GM10847 (cell line): ENCODE data around the gene RASSF1.
A peak's percentile ranks its signal among the peaks of the same experiment; 100 is the strongest.

Source experiments
- POLR2A ChIP-seq: IDR thresholded peaks from 2 replicates; pipeline ENCODE4 v1.6.1; 2011; ENCODE audit not compliant: insufficient read length; ENCODE audit errors: extremely low read depth

The RASSF1 gene

GRCh38 chr3:50294492-50295403, 45.9 kb downstream of the RASSF1 start:
- no peak for TF ChIP-seq POLR2A

GRCh38 chr3:50294089-50294488, 46.5 kb downstream of the RASSF1 start:
- TF ChIP-seq POLR2A = no peak

- no peak for TF ChIP-seq POLR2A
These were observed 47.4 kb downstream of the RASSF1 start for GRCh38 chr3:50293079-50293801.

- TF ChIP-seq POLR2A = peak; percentile 34
These were observed 48.2 kb downstream of the RASSF1 start, which contains the start of gene IFRD2 for GRCh38 chr3:50292159-50293078. IFRD2 (minus strand) TSS chr3:50292429; CDS start chr3:50292274, 155 bp downstream.

- no peak for TF ChIP-seq POLR2A
These were observed 50.4 kb downstream of the RASSF1 start for GRCh38 chr3:50290161-50290641.

GRCh38 chr3:50289130-50289529, 51.5 kb downstream of the RASSF1 start:
- TF ChIP-seq POLR2A = no peak

- no peak for TF ChIP-seq POLR2A
These were observed 52.1 kb downstream of the RASSF1 start for GRCh38 chr3:50288387-50289007.

- no peak for TF ChIP-seq POLR2A
These were observed 53.4 kb downstream of the RASSF1 start for GRCh38 chr3:50287262-50287661.

- TF ChIP-seq POLR2A = no peak
These were observed 54.1 kb downstream of the RASSF1 start for GRCh38 chr3:50286322-50287227.
